Embryonic facial prominence (tissue), 1 donor: Measurements from ENCODE around the gene STAG3.
A peak's percentile ranks its signal among the peaks of the same experiment; 100 is the strongest.

Source experiments
- DNase-seq: peaks from one replicate; pipeline ENCODE4 v3.0.0-alpha.2; 2016; ENCODE audit errors: extremely low spot score

STAG3 gene

GRCh38 chr7:100155553-100156317, 22.0 kb upstream of the STAG3 start:
- no peak for DNase-seq

DNA sequence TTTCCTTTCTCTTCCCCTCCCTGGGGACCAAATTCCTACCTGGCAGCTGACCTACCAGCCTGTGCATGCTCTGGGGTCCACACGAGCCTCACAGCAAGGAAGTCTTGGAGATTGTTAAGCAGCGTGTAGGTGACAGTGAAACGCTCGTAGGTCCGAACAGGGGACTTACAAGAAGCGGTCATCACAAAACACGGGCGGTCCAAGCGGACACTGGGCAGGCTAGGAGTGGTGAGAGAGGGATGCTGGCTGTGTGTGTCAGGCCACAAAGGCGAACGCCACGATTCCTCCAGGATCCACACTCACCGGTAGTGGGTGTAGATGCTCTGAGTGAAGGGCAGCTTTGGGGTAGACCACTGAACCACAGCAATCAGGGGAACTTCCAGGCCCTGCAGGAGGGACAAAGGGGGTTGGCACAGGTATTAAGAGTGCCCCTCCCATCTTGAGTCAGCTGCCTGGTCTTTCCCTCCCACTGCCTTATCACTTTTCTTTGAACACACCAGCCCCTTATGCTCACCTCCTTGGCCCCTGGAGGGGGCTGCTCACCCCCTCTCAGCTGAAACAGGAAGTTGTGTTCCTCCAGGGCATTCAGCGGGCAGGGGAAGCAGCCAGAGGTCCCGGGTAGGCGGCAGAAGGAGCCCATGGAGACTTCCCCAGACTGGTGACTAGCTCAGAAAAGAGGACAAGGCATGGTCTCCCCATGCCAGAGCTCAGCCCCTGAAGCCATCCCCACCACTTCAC, 21.2 kb upstream of the STAG3 start:
- DNase-seq, result no peak

- DNase-seq, result no peak
These were observed 20.7 kb upstream of the STAG3 start for GRCh38 chr7:100157069-100157333.

DNA sequence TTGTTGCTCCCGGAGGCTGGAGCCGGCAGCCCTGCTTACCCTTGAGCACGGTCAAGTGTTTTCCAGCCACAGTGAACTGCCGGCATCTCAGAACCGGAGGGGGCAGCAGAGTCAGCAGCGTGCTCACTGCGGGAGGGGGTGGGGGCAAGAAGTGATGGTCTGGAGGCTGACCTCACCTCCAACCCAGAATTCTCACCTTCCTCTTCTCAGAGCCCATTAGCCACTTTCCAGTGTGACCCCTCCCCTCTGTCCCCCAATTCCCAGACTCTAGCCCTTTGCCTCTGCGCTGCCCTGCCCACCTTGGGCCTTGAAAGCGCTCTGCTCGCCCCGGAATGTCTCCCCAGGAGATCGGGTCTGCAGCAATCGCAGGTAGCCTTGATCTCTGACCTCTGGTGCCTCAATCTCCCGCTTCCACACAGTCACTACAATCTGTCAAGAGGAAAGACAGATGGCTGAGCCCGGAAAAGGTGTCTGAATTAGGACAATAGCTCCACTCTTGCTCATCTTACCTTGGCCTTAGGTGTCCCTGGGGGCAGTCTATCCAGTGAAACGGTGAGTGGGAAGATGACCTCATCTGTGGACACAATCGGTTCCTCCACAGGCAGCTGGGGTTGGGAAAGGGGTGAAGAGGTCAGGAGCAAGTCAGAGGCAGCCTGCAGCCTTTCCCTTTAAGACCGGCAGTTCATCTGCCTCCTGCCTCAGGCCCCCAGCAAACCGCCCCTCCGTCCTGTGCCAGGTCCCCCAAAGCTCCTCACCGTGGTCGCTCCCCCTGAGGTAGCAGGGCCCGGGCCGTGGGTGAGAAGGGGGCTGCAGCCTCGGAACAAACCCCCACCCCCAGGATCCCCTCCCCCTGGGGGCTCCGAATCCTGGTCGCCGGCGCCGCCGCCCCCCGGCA, 20.1 kb upstream of the STAG3 start:
- DNase-seq, result no peak

DNA sequence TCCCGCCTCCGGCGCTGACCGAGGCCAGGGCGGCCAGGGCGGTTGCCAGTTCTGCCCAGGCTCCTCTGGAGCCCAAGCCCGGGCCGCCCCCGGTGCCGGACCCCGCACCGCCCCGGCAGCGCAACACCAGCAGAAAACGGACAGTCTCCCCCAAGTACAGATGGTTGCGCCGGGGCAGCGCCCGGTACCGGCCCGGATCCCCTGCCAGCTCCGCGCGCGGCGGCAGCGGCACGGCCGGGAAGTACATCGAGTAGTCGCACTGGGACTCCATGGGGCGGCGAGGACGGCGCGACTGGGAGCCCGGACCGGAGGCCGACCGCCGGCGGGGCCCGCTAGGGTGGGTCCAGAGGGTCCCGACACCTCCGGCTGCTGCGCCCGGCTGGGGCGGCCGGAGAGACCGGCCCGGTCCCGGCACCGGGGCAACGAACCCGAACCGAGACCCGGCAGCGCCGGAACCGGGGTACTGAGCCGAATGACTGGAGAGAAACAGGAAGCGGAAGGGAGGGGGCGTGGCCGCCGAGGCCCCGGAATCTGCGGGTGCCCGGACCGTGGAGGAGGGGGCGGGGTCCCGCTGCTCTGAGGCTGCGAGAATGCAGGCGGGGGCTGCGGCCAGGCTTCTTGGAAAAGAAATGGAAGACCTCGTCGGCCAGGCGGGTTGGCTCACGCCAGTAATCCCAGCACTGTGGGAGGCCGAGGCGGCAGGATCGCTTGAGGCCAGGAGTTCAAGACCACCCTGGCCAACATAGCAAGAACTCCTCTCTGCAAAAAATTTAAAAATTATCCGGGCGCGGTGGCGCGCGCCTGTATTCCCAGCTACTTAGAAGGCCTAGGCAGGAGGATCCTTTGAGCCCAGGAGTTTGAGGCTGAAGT, 19.3 kb upstream of the STAG3 start, which contains the start of gene TRAPPC14:
Gene TRAPPC14 (minus strand): TSS at position 495 of the 870 bp plus-strand sequence. CDS start 224 bp downstream, at position 271.
- peak; percentile 75 for DNase-seq

DNA sequence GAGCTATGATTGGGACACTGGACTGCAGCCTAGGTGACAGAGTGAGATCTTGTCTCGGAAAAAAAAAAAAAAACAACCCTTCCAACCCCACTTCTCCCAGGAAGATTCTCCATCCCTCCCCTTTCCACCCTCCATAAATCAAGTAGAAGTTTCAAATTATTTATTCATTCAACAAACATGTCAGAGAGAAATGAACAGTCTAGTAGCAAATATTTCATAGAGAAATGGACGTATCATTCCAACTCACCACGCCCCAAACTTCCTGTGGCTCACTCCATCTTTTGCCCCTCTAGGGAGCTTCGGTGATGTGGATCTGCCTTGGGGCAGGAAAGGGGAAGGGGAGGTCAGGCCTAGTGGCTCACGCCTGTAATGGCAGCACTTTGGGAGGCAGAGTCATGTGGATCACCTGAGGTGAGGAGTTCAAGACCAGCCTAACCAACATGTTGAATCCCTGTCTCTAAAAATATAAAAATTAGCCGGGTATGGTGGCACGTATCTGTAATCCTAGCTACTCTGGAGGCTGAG, 18.6 kb upstream of the STAG3 start:
- no peak for DNase-seq

- no peak for DNase-seq
These were observed 17.7 kb upstream of the STAG3 start for GRCh38 chr7:100160067-100160466.

GRCh38 chr7:100163006-100163531, 14.6 kb upstream of the STAG3 start:
- no peak for DNase-seq

DNA sequence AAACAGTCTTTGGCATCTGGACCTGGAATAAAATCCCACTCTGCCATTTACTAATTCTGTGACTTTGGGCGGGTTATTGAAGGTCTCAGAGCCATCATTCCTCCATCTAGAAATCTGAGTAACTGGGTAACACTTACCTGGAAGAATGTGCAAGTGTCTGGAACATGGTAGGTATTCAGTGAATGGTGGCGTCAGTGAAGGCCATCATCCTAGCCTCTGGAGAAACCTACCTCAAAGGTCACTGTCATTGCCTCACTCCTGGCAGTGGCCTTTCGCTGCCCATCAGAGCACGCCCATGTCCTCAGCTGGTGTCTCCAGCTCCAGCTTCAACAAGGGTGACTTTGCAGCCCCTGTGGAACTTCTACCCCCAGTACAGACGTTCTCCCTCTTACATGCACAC, 13.8 kb upstream of the STAG3 start:
- no peak for DNase-seq

DNA sequence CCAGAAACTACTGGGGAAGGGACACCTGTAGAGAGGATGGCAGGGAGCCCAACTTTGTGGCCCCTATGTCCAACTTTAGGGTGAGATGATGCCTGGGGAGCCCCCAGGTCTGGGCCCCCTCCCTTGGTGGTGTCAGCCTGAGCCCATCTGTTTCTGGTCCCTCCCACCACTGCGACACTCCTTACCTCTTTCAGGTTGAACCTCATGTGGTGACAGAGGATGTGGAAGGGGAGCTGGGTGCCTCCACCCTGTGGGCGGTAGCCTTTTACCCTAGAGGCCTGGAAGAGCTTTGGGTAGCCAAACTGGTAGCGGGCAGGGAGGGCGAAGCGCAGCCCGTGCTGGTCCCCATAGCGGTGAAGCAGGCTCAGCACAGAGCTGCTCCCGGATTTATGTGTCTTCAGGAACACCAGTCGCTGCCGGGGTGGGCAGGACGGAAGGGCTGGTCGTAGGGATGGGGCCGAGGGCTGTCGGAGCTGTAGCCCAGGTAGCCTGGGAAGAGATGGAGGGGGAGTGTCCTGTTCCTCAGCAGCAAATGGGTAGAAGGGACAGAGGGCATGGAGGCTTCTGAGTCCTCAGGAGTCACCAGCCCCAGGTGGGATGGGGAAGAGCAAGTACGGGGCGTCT, 11.3 kb upstream of the STAG3 start:
- DNase-seq, result no peak

GRCh38 chr7:100166970-100167911, 10.5 kb upstream of the STAG3 start:
- DNase-seq, result no peak

- DNase-seq, result no peak
These were observed 9.8 kb upstream of the STAG3 start for GRCh38 chr7:100167912-100168323.

DNA sequence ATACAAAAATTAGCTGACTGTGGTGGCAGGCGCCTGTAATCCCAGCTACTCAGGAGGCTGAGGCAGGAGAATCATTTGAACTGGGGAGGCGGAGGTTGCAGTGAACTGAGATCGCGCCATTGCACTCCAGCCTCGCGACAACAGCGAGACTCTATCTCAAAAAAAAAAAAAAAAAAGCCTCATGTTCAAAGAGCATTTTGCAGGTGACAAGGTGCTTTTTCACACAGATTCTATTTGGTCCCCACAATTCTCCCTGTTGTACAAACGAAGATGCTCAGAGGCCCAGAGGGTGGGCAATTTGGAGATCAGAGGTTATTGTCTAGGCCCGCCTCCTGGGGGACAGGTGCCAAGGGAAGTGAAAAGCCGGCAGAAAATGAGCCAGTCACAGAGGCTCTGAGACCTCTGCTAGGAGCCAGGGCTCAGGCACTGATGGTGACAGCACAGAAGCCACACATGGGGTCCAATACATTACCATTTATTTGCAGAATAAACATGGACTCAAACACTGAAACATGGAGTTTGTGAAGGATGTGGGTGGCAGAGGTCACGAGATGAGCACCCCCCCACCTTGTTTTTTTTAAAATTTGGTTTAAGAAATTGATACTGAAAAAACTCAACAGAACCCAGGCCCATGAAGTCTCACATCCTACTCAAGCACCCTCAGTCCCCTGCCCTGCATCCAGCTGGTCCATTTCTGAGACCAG, 8.4 kb upstream of the STAG3 start:
- no peak for DNase-seq

- DNase-seq, result no peak
These were observed 7.4 kb upstream of the STAG3 start for GRCh38 chr7:100170101-100170897.

GRCh38 chr7:100171087-100171681, 6.5 kb upstream of the STAG3 start:
- DNase-seq, result no peak

DNA sequence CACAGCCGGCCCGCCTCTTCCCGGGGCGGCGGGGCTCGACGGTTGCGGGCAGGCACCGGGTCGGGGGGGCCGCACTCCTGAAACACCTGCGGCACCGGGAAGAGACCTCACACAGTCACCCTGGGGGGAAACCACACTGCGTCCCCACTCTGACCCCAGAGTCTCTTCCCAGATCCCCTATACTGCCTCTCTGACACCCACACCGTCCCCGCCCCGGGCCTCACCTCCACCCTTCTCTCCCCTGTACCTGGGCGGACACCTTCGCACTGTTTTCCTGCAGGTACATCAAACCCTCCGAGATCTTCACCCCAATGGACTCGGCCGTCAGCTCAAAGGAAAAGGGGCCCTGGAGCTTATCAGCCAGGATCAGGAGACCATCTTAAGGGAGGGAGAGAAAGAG, 5.9 kb upstream of the STAG3 start:
- no peak for DNase-seq

DNA sequence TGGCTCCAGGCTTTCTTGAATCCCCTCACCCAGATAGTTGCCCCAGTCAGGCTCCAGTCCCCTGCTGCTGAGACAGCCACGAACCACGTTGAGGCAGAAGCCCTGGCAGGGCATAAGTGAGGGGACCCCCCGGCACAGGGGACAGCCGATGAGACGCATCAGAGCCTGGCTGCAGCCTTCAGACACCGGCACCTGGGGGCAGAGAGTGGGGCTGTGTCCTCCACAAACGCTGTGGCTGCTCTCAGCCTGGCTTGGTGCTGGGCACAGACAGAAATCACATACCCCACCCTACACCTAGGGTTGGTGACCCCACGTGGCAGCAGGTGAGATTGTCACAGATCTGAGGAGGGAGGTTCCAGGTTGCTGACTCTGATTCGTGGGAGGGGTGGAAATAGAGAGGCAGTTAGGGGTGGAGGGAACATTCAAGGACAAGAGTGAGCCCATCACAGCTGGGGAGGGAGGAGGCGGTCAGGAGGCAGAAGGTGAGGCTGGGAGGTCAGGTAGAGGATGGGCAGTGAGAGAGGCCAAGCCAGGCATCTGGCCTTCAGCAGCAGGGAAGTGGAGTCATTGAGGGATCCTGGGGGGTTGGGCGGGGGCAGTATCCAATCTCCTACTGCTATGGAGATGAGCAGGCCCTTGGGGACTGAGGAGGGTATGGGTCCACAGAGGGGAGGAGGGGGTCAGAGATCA, 3.8 kb upstream of the STAG3 start:
- no peak for DNase-seq
